Left ventricle myocardium inferior (tissue), 1 donor: ENCODE data around the gene ADCY10. TPM values are rescaled to one million over a fixed set of nuclear protein-coding genes. Genes with fewer than 3 reads are reported as not detected.

Source experiments
- DNase-seq: peaks from one replicate; pipeline ENCODE4 v3.0.0-alpha.2; 2020
- H3K27ac ChIP-seq: fragments of 200-600 bp; replicated peaks from 2 replicates; pipeline ENCODE4 v1.8.0; 2021
- H3K27me3 ChIP-seq: fragments of 200-600 bp; 2 replicates; pipeline ENCODE4 v1.8.0; 2021; ENCODE audit warnings: low read depth
- H3K36me3 ChIP-seq: fragments of 200-600 bp; 2 replicates; pipeline ENCODE4 v1.8.0; 2021
- H3K4me1 ChIP-seq: fragments of 200-600 bp; 2 replicates; pipeline ENCODE4 v1.8.0; 2021
- H3K4me3 ChIP-seq: fragments of 200-600 bp; 2 replicates; pipeline ENCODE4 v1.8.0; 2021; ENCODE audit warnings: mild to moderate bottlenecking, moderate library complexity
- H3K9me3 ChIP-seq: fragments of 200-600 bp; replicated peaks from 2 replicates; pipeline ENCODE4 v1.8.0; 2021
- intact Hi-C: fragments of 100-400 bp; cut with micrococcal nuclease; formaldehyde crosslinking; loops from one replicate; pipeline ENCODE4 v1.11.0; 2022
- total RNA-seq: library from RNA; stranded (reverse); fragmentation: NEBNext Ultra II Directional; extraction: Animal tissue kit (Norgen Biotek cat#: 25700); gene quantifications from one replicate; pipeline ENCODE4 v1.2.1, GENCODE V29; 2021
- TF ChIP-seq, protein P1 (sequence below): fragments of 200-600 bp; IDR thresholded peaks from 2 replicates; pipeline ENCODE4 v1.8.0; 2021; ENCODE audit warnings: antibody characterized with exemption, mild to moderate bottlenecking, borderline replicate concordance
- donor health status: DM: no; HTN: yes; CAD: no; lungs with severe emphysema.

ADCY10 gene
- total RNA-seq, 1 donor from 2014 or later: 0.22 TPM

- Histone ChIP-seq H3K4me1 (peaks cover 13% of the 10 kb centered on the region), H3K27ac (no peak overlapping the region), H3K4me3 (no peak overlapping the region), H3K36me3 (no peaks in the 10 kb centered on the region), H3K9me3 (peaks cover 8% of the 10 kb centered on the region), H3K27me3 (no peaks in the 10 kb centered on the region)
- no peak for DNase-seq
- intact Hi-C loops: no loop called here
- TF ChIP-seq, protein P1, sequence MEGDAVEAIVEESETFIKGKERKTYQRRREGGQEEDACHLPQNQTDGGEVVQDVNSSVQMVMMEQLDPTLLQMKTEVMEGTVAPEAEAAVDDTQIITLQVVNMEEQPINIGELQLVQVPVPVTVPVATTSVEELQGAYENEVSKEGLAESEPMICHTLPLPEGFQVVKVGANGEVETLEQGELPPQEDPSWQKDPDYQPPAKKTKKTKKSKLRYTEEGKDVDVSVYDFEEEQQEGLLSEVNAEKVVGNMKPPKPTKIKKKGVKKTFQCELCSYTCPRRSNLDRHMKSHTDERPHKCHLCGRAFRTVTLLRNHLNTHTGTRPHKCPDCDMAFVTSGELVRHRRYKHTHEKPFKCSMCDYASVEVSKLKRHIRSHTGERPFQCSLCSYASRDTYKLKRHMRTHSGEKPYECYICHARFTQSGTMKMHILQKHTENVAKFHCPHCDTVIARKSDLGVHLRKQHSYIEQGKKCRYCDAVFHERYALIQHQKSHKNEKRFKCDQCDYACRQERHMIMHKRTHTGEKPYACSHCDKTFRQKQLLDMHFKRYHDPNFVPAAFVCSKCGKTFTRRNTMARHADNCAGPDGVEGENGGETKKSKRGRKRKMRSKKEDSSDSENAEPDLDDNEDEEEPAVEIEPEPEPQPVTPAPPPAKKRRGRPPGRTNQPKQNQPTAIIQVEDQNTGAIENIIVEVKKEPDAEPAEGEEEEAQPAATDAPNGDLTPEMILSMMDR: no peak
These were observed 31.6 kb downstream of the ADCY10 start for GRCh38 chr1:167882376-167882775.

- H3K27me3 ChIP-seq: no peaks in the 10 kb centered on the region
- no peak overlapping the region for H3K4me3 ChIP-seq
- TF ChIP-seq, protein P1: no peak
- DNase-seq: no peak
- no peaks in the 10 kb centered on the region for H3K36me3 ChIP-seq
- no peak overlapping the region for H3K27ac ChIP-seq
- H3K9me3 ChIP-seq: peaks cover 8% of the 10 kb centered on the region
- H3K4me1 ChIP-seq: peaks cover 13% of the 10 kb centered on the region
- intact Hi-C loops: no loop called here
These were observed 32.1 kb downstream of the ADCY10 start for GRCh38 chr1:167881786-167882185.

DNA sequence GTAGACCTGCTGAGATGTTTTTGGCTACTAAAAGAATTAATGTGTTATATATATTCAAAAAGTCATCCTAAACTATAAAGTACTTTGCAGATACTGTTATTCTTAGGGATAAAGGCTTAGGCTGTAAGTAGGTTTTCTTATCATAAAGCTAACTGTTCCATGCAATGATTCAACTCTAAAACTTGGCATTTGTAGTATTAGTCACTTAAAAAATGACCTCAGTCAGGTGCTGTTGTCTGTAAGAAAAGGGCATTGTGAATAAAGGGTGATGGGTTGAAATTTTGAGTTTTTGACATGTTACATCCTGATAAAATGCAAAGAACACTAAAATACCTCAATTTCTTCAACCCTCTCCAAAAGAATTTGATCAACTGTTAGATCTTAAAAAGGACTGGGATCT, 32.9 kb downstream of the ADCY10 start:
- Histone ChIP-seq H3K27me3 (no peaks in the 10 kb centered on the region), H3K36me3 (no peaks in the 10 kb centered on the region), H3K4me3 (no peak overlapping the region), H3K9me3 (peaks cover 5% of the 10 kb centered on the region), H3K27ac (no peak overlapping the region), H3K4me1 (peaks cover 13% of the 10 kb centered on the region)
- intact Hi-C loops: no loop called here
- DNase-seq: no peak
- TF ChIP-seq, protein P1: no peak

DNA sequence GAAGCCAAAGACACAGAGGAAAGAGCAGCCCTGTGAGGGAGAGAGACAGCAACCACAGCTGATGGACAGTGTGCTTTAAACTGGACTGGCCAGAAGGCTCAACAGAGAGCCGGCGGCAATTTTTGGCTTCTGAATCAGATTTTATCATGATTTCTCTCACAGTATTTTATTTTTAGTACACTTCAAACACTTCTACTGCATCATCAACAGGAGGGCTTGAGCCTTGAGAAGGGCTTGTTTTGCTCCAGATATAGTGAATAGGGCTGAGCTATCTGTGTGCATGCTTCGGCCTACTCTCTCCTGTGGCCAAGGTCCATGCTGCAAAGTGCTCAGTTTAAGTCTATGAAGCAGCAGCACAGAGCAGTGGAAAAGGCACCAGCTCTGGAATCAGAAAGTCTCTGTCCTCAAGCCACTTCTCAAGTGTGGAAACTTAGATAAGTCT, 33.3 kb downstream of the ADCY10 start:
- no peak for DNase-seq
- peaks cover under 1% of the 10 kb centered on the region for H3K9me3 ChIP-seq
- H3K27me3 ChIP-seq: no peaks in the 10 kb centered on the region
- H3K4me1 ChIP-seq: peaks cover 13% of the 10 kb centered on the region
- H3K36me3 ChIP-seq: no peaks in the 10 kb centered on the region
- no peak overlapping the region for H3K27ac ChIP-seq
- TF ChIP-seq, protein P1: no peak
- intact Hi-C loops: no loop called here
- no peak overlapping the region for H3K4me3 ChIP-seq

- TF ChIP-seq, protein P1: no peak
- H3K36me3 ChIP-seq: no peaks in the 10 kb centered on the region
- no peak overlapping the region for H3K4me3 ChIP-seq
- H3K27ac ChIP-seq: no peak overlapping the region
- H3K9me3 ChIP-seq: no peaks in the 10 kb centered on the region
- intact Hi-C loops: no loop called here
- H3K4me1 ChIP-seq: peaks cover 13% of the 10 kb centered on the region
- H3K27me3 ChIP-seq: no peaks in the 10 kb centered on the region
- no peak for DNase-seq
These were observed 34.4 kb downstream of the ADCY10 start for GRCh38 chr1:167879508-167879907.
